Lower leg skin (tissue), 3 donors: ENCODE data around the gene MBOAT2.
A peak's percentile ranks its signal among the peaks of the same experiment; 100 is the strongest.

Experiments used
- CTCF ChIP-seq, 3 donors: fragments of 450-650 bp; IDR thresholded peaks; one replicate each; pipeline ENCODE4 v1.5.1; 2016; ENCODE audit warnings: antibody characterized with exemption in 3 of 3, mild to moderate bottlenecking in 3 of 3, moderate library complexity in 2 of 3
- POLR2A ChIP-seq, 2 donors: fragments of 450-650 bp; IDR thresholded peaks; one replicate each; pipeline ENCODE4 v1.6.1; 2016 to 2017; ENCODE audit warnings: antibody characterized with exemption in 2 of 2, mild to moderate bottlenecking in 1 of 2, moderate library complexity in 1 of 2

- TF ChIP-seq CTCF (IDR thresholded peaks at IDR 0.05): no peak
- peak in 1 of 2 donors; percentile 61 for TF ChIP-seq POLR2A (IDR thresholded peaks at IDR 0.05)
These were observed 166.3 kb downstream of the MBOAT2 start, which contains the start of gene KIDINS220 for GRCh38 chr2:8836971-8837794.
